Stomach (tissue), 4 donors: ENCODE measurements around the gene SCN10A.

Experiments
- POLR2A ChIP-seq, 4 donors: fragments of 450-650 bp; IDR thresholded peaks; one replicate each; pipeline ENCODE4 v1.6.1; 2016; ENCODE audit warnings: antibody characterized with exemption in 4 of 4, control low read depth in 2 of 4, mild to moderate bottlenecking in 1 of 4, moderate library complexity in 1 of 4
- TF ChIP-seq, protein P1 (sequence below), 7 experiments: fragments of 450-650 bp in 4 of 7; fragments of 200-600 bp in 3 of 7; sonication (generic) in 3 of 7; IDR thresholded peaks; one replicate each; pipeline ENCODE4 v1.5.1; 2016 to 2019; ENCODE audit warnings: antibody characterized with exemption in 7 of 7, control low read depth in 2 of 7, mild to moderate bottlenecking in 1 of 7

DNA sequence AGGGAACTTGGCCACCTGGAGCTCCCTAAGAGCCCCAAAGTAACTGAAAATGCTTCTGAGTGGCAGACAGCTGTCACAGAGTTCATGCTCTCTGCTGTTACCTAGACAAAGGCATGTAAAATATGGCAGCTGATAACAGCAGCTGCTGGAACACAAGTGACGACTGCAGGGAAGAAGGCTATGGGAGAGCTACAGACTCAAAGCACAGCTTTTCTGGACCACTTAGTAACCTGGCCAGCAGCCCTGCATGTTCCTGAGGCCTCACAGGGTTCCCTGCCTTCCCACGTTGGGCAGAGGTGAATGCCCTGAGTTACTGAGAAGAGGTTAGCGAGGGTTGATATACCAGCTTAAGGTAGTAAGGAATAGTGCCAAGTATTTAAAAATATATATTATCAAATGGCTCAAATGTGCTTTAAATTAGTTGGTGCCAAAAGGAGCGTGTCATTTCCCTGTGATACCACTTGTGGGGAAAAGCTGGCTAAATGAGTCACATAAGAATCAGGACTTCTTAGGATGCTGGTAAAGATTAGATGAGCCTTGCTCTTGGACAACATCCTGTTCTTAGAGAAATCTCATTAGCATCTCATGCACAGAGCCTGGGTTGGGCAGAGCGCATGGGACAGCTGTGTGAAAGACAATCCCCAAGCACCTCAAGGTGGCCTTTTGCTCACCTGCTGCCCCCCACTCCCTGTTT lies 90.1 kb downstream of the SCN10A start:
- TF ChIP-seq, protein P1, sequence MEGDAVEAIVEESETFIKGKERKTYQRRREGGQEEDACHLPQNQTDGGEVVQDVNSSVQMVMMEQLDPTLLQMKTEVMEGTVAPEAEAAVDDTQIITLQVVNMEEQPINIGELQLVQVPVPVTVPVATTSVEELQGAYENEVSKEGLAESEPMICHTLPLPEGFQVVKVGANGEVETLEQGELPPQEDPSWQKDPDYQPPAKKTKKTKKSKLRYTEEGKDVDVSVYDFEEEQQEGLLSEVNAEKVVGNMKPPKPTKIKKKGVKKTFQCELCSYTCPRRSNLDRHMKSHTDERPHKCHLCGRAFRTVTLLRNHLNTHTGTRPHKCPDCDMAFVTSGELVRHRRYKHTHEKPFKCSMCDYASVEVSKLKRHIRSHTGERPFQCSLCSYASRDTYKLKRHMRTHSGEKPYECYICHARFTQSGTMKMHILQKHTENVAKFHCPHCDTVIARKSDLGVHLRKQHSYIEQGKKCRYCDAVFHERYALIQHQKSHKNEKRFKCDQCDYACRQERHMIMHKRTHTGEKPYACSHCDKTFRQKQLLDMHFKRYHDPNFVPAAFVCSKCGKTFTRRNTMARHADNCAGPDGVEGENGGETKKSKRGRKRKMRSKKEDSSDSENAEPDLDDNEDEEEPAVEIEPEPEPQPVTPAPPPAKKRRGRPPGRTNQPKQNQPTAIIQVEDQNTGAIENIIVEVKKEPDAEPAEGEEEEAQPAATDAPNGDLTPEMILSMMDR (IDR thresholded peaks at IDR 0.05) = no peak
- TF ChIP-seq POLR2A (IDR thresholded peaks at IDR 0.05) = no peak
